H1 (cell line): ENCODE results near the gene GSTM2. TPM values are rescaled to one million over a fixed set of nuclear protein-coding genes. Genes with fewer than 3 reads are reported as not detected.

Experiments
- CTCF ChIA-PET: fragments of 300-600 bp; sonication (Branson Sonifier 250); formaldehyde crosslinking; loops from one replicate; lab custom pipeline; 2021; ENCODE audit not compliant: partially characterized antibody; lab: Charles Lee
- POLR2A ChIA-PET: fragments of 300-600 bp; sonication (Branson Sonifier 250); formaldehyde crosslinking; loops from one replicate; lab custom pipeline; 2021; ENCODE audit warnings: inconsistent platforms; ENCODE audit not compliant: partially characterized antibody; lab: Charles Lee
- DNase-seq, 2 experiments: peaks; one replicate each; pipeline versions ENCODE4 v3.0.0 to v3.0.0-alpha.2; 2010 to 2022; ENCODE audit warnings: low spot score in 2 of 2, low read depth in 1 of 2, mixed read lengths in 1 of 2
- FAIRE-seq: peaks from 2 replicates; lab custom pipeline; 2011; peaks lifted over from hg19 to GRCh38; lab: Jason Lieb, UNC
- H2AFZ ChIP-seq: 2 replicates; pipeline ENCODE4 v1.8.1; 2012; ENCODE audit warnings: low read length, inconsistent platforms
- H2AK5ac ChIP-seq: 2 replicates; pipeline ENCODE4 v1.6.1; 2013; ENCODE audit warnings: low read depth, low read length
- H2BK120ac ChIP-seq: replicated peaks from 2 replicates; pipeline ENCODE3; 2013; ENCODE audit warnings: low read depth, low read length, inconsistent platforms
- H2BK12ac ChIP-seq: 2 replicates; pipeline ENCODE4 v1.6.1; 2013; ENCODE audit warnings: low read depth, low read length
- H2BK15ac ChIP-seq: 2 replicates; pipeline ENCODE4 v1.6.1; 2013; ENCODE audit warnings: low read length
- H2BK20ac ChIP-seq: 2 replicates; pipeline ENCODE4 v1.6.1; 2013; ENCODE audit warnings: low read length
- H2BK5ac ChIP-seq: 2 replicates; pipeline ENCODE4 v1.6.1; 2013; ENCODE audit warnings: low read depth, low read length
- H3K14ac ChIP-seq: 2 replicates; pipeline ENCODE4 v1.6.1; 2013; ENCODE audit warnings: inconsistent platforms; ENCODE audit not compliant: insufficient read length
- H3K18ac ChIP-seq: 2 replicates; pipeline ENCODE4 v1.6.1; 2013; ENCODE audit warnings: low read length; ENCODE audit errors: extremely low read depth
- H3K23ac ChIP-seq: 2 replicates; pipeline ENCODE4 v1.6.1; 2013; ENCODE audit warnings: inconsistent platforms; ENCODE audit not compliant: insufficient read length
- H3K23me2 ChIP-seq: 2 replicates; pipeline ENCODE4 v1.6.1; 2013; ENCODE audit warnings: low read depth, low read length
- H3K27ac ChIP-seq: 2 replicates; pipeline ENCODE4 v1.6.1; 2011; ENCODE audit warnings: low read depth, low read length, inconsistent platforms
- H3K27me3 ChIP-seq, 4 experiments: replicated peaks in 1 of 4; 1 replicate in 1 of 4; 2 replicates in 3 of 4; pipeline versions ENCODE4 v1.6.1 to v1.8.1; 2011 to 2013; ENCODE audit warnings: low read length in 3 of 4, mild to moderate bottlenecking in 3 of 4, inconsistent platforms in 2 of 4, mixed read lengths in 2 of 4, moderate library complexity in 1 of 4; ENCODE audit not compliant: control insufficient read depth in 3 of 4, insufficient read depth in 3 of 4; ENCODE audit errors: extremely low read depth in 1 of 4
- H3K36me3 ChIP-seq, 4 experiments: 2 replicates each; pipeline versions ENCODE4 v1.6.1 to v1.8.1; 2011 to 2013; ENCODE audit warnings: mild to moderate bottlenecking in 4 of 4, low read length in 3 of 4, moderate library complexity in 2 of 4, control low read depth in 1 of 4, inconsistent platforms in 1 of 4; ENCODE audit not compliant: insufficient read depth in 4 of 4, control insufficient read depth in 2 of 4
- H3K4ac ChIP-seq: replicated peaks from 2 replicates; pipeline ENCODE3; 2013; ENCODE audit warnings: low read length, low read depth, mixed read lengths, inconsistent platforms; ENCODE audit not compliant: insufficient read length
- H3K4me1 ChIP-seq, 4 experiments: replicated peaks in 1 of 4; 1 replicate in 1 of 4; 2 replicates in 3 of 4; pipeline versions ENCODE4 v1.6.1 to v1.8.1; 2011 to 2013; ENCODE audit warnings: low read length in 3 of 4, inconsistent platforms in 2 of 4, mixed read lengths in 1 of 4; ENCODE audit not compliant: insufficient read depth in 4 of 4, control insufficient read depth in 3 of 4
- H3K4me2 ChIP-seq, 2 experiments: 2 replicates each; pipeline versions ENCODE4 v1.6.1 to v1.8.1; 2011 to 2013; ENCODE audit warnings: low read depth in 2 of 2, low read length in 2 of 2, control low read depth in 1 of 2, inconsistent platforms in 1 of 2, mild to moderate bottlenecking in 1 of 2; ENCODE audit not compliant: insufficient read depth in 1 of 2
- H3K4me3 ChIP-seq, 4 experiments: fragments of 200-600, 300-600 bp in 1 of 4; sonication (generic), shearing (Covaris generic), sonication (Bioruptor Twin) in 1 of 4; 2 replicates each; pipeline versions ENCODE4 v1.5.1 to v1.8.1; 2011 to 2016; ENCODE audit warnings: low read length in 4 of 4, low read depth in 3 of 4, control low read depth in 2 of 4, inconsistent platforms in 2 of 4, mild to moderate bottlenecking in 2 of 4, mixed read lengths in 1 of 4, moderate library complexity in 1 of 4; ENCODE audit not compliant: insufficient read depth in 2 of 4; ENCODE audit errors: extremely low read depth in 1 of 4
- H3K56ac ChIP-seq: replicated peaks from 2 replicates; pipeline ENCODE3; 2013; ENCODE audit warnings: low read depth, mild to moderate bottlenecking, mixed read lengths, low read length, inconsistent platforms; ENCODE audit not compliant: insufficient read length
- H3K79me1 ChIP-seq: 2 replicates; pipeline ENCODE4 v1.6.1; 2013; ENCODE audit warnings: low read depth, low read length, control low read depth
- H3K79me2 ChIP-seq, 2 experiments: 2 replicates each; pipeline versions ENCODE4 v1.6.1 to v1.8.1; 2012 to 2013; ENCODE audit warnings: low read length in 2 of 2, mild to moderate bottlenecking in 2 of 2, inconsistent platforms in 1 of 2; ENCODE audit not compliant: insufficient read depth in 2 of 2, control insufficient read depth in 1 of 2
- H3K9ac ChIP-seq, 4 experiments: replicated peaks in 1 of 4; 1 replicate in 1 of 4; 2 replicates in 3 of 4; pipeline versions ENCODE4 v1.6.1 to v1.8.1; 2011 to 2013; ENCODE audit warnings: low read depth in 3 of 4, low read length in 3 of 4, control low read depth in 2 of 4, mild to moderate bottlenecking in 2 of 4, moderate library complexity in 2 of 4, inconsistent platforms in 1 of 4; ENCODE audit errors: extremely low read depth in 1 of 4
- H3K9me3 ChIP-seq, 2 experiments: 2 replicates each; pipeline versions ENCODE4 v1.6.1 to v1.8.1; 2012 to 2013; ENCODE audit warnings: mild to moderate bottlenecking in 2 of 2, moderate library complexity in 2 of 2, control low read depth in 1 of 2, inconsistent platforms in 1 of 2, low read depth in 1 of 2, low read length in 1 of 2, mixed read lengths in 1 of 2; ENCODE audit not compliant: insufficient read depth in 2 of 2
- H4K20me1 ChIP-seq, 2 experiments: replicated peaks in 1 of 2; 2 replicates each; pipeline versions ENCODE3 to v1.8.1; 2011 to 2013; ENCODE audit warnings: inconsistent platforms in 2 of 2, low read length in 2 of 2, mild to moderate bottlenecking in 1 of 2; ENCODE audit not compliant: insufficient read depth in 2 of 2, control insufficient read depth in 1 of 2
- H4K5ac ChIP-seq: 2 replicates; pipeline ENCODE4 v1.6.1; 2013; ENCODE audit warnings: low read length, low read depth, mixed read lengths, inconsistent platforms; ENCODE audit not compliant: insufficient read length
- H4K8ac ChIP-seq: 2 replicates; pipeline ENCODE4 v1.8.0; 2013; ENCODE audit warnings: mild to moderate bottlenecking, moderate library complexity, low read length, inconsistent platforms; ENCODE audit not compliant: insufficient read depth; ENCODE audit errors: extremely low read depth
- H4K91ac ChIP-seq: replicated peaks from 2 replicates; pipeline ENCODE3; 2013; ENCODE audit warnings: low read length, mixed read lengths, inconsistent platforms; ENCODE audit not compliant: insufficient read length
- BCL11A ChIP-seq, 2 experiments: IDR thresholded peaks; one replicate each; pipeline ENCODE4 v1.6.1; 2011; ENCODE audit warnings: low read depth in 2 of 2, low read length in 2 of 2, mild to moderate bottlenecking in 2 of 2
- CBX5 ChIP-seq: fragments of 300-800, 300-1000 bp; sonication (generic); IDR thresholded peaks from 2 replicates; pipeline ENCODE4 v1.7.1; 2016; ENCODE audit warnings: antibody characterized with exemption, low read length, low read depth
- CEBPB ChIP-seq: IDR thresholded peaks from 2 replicates; pipeline ENCODE4 v1.6.1; 2012; ENCODE audit warnings: low read depth, low read length
- CHD1 ChIP-seq: IDR thresholded peaks from 2 replicates; pipeline ENCODE4 v1.6.1; 2012; ENCODE audit warnings: low read depth, low read length, improper control_type of control experiment
- EGR1 ChIP-seq: IDR thresholded peaks from 2 replicates; pipeline ENCODE4 v1.6.1; 2011; ENCODE audit warnings: low read depth, low read length, borderline replicate concordance
- FOSL1 ChIP-seq: IDR thresholded peaks from 2 replicates; pipeline ENCODE4 v1.6.1; 2011; ENCODE audit warnings: mild to moderate bottlenecking, low read depth, low read length, moderate library complexity; ENCODE audit not compliant: insufficient read depth
- SP2 ChIP-seq: IDR thresholded peaks from 2 replicates; pipeline ENCODE4 v1.6.1; 2012; ENCODE audit warnings: mild to moderate bottlenecking, low read length, inconsistent platforms
- WGBS, 2 experiments: shearing (Covaris generic) in 1 of 2; methylation state at CpG; one replicate each; pipeline versions ENCODE4 v1.1.6 to v1.1.7; 2013 to 2015; ENCODE audit warnings: low lambda C conversion rate in 2 of 2, mixed read lengths in 2 of 2, inconsistent platforms in 1 of 2, low coverage in 1 of 2, missing lambda C conversion rate in 1 of 2; ENCODE audit not compliant: insufficient replicate concordance in 2 of 2, insufficient coverage in 1 of 2, insufficient read length in 1 of 2; ENCODE audit errors: extremely low coverage in 1 of 2, missing lambda C conversion rate in 1 of 2; 5-methylcytosine and 5-hydroxymethylcytosine counted together
- polyA plus RNA-seq, 7 experiments: library from polyadenylated mRNA; depleted of rRNA in 3 of 7; stranded (reverse) in 5 of 7; unstranded in 2 of 7; fragments of >200 nt in 5 of 7; fragments of 200-250 nt in 2 of 7; gene quantifications; 1 replicate in 5 of 7; 2 replicates in 1 of 7; 4 replicates in 1 of 7; pipeline versions ENCODE4 v1.2.1 to v1.2.3, GENCODE V29; 2011 to 2013; ENCODE audit warnings: missing spikeins in 2 of 7, mixed read lengths in 2 of 7
- total RNA-seq: library from RNA; stranded (reverse); fragmentation: NEBNext Ultra II Directional; extraction: Animal tissue kit (Norgen Biotek cat#: 25700); gene quantifications from 2 replicates; pipeline ENCODE4 v1.2.1, GENCODE V29; 2021

The GSTM2 gene
- total and polyA plus RNA-seq, 2 of the 8 experiments (the other 6 are each of a cell fraction or from before 2014, with no cell fraction given) = 9.6 to 23.1 TPM

- POLR2A ChIA-PET = no interaction called here
- no peak overlapping the region for H4K8ac ChIP-seq
Observed at GRCh38 chr1:109722908-109723691, 55.2 kb downstream of the GSTM2 start.

More at GRCh38 chr1:109722908-109723691, 55.2 kb downstream of the GSTM2 start:
- Histone ChIP-seq H2BK15ac (no peak overlapping the region), H3K9me3 (peaks cover 7% of the 10 kb centered on the region in 2 experiments), H2BK12ac (no peak overlapping the region), H2AFZ (no peak overlapping the region), H3K4ac (no peak overlapping the region), H3K56ac (no peak overlapping the region), H3K36me3 (no peaks in the 10 kb centered on the region), H3K4me3 (no peak overlapping the region), H3K23ac (no peak overlapping the region), H2AK5ac (no peak overlapping the region), H3K4me1 (no peaks in the 10 kb centered on the region), H4K20me1 (no peaks in the 10 kb centered on the region), H3K23me2 (no peaks in the 10 kb centered on the region), H2BK120ac (no peak overlapping the region), H3K79me2 (no peaks in the 10 kb centered on the region), H2BK20ac (no peak overlapping the region), H3K9ac (no peak overlapping the region), H3K79me1 (no peaks in the 10 kb centered on the region), H3K18ac (no peak overlapping the region), H4K91ac (no peak overlapping the region), H3K27ac (no peak overlapping the region), H4K5ac (no peak overlapping the region), H3K27me3 (no peaks in the 10 kb centered on the region), H3K14ac (no peak overlapping the region), H2BK5ac (no peak overlapping the region), H3K4me2 (no peak overlapping the region)
- TF ChIP-seq FOSL1 (no peak), CHD1 (no peak), CBX5 (no peak), EGR1 (no peak), CEBPB (peak; percentile 93), BCL11A (IDR thresholded peaks at IDR 0.05; ENCODE audit: low read depth in 2 of 2, low read length in 2 of 2) (no peak), SP2 (no peak)
- FAIRE-seq (no peak), DNase-seq (no peak)
- CTCF ChIA-PET = interaction anchor here (0.7 kb wide), 1 partner anchor 246 kb away, joined by 3 read pairs; no protein-coding TSS in a partner anchor
- 89% methylated on average over 7 of the region's 7 CpGs; no CpG with 5 or more reads in 1 of the 2 experiments for whole genome bisulfite sequencing, 2 experiments
